Mononuclear cell (primary cell): ENCODE data around the gene HIBADH. TPM values are rescaled to one million over a fixed set of nuclear protein-coding genes. Genes with fewer than 3 reads are reported as not detected.

Experiments
- H3K27me3 ChIP-seq: 2 replicates; pipeline ENCODE4 v1.6.0; 2011; ENCODE audit warnings: low read length, control low read depth; ENCODE audit not compliant: insufficient read depth
- H3K4me1 ChIP-seq: 2 replicates; pipeline ENCODE4 v1.5.1; 2011; ENCODE audit warnings: mild to moderate bottlenecking, low read length, control low read depth; ENCODE audit not compliant: insufficient read depth
- H3K4me3 ChIP-seq: 2 replicates; pipeline ENCODE4 v1.5.1; 2011; ENCODE audit warnings: mild to moderate bottlenecking, low read length, moderate library complexity
- H3K9me3 ChIP-seq: 2 replicates; pipeline ENCODE4 v1.5.1; 2011; ENCODE audit warnings: low read depth, mild to moderate bottlenecking, control low read depth, low read length
- total RNA-seq: library from RNA; depleted of rRNA; stranded (reverse); fragments of >200 nt; gene quantifications from one replicate; pipeline ENCODE4 v1.2.3, GENCODE V29; 2012

The HIBADH gene
- total RNA-seq, 1 donor = 6.6 TPM

- Histone ChIP-seq H3K4me1 (no peaks in the 10 kb centered on the region), H3K27me3 (no peaks in the 10 kb centered on the region), H3K9me3 (no peaks in the 10 kb centered on the region), H3K4me3 (no peak overlapping the region)
These were observed 56.1 kb downstream of the HIBADH start for GRCh38 chr7:27606270-27607209.

GRCh38 chr7:27605689-27606269, 56.9 kb downstream of the HIBADH start:
- Histone ChIP-seq H3K4me1 (no peaks in the 10 kb centered on the region), H3K4me3 (no peak overlapping the region), H3K9me3 (no peaks in the 10 kb centered on the region), H3K27me3 (no peaks in the 10 kb centered on the region)

- Histone ChIP-seq H3K9me3 (no peaks in the 10 kb centered on the region), H3K27me3 (no peaks in the 10 kb centered on the region), H3K4me3 (no peak overlapping the region), H3K4me1 (no peaks in the 10 kb centered on the region)
These were observed 57.4 kb downstream of the HIBADH start for GRCh38 chr7:27605283-27605682.

- H3K9me3 ChIP-seq = no peaks in the 10 kb centered on the region
- H3K4me1 ChIP-seq = no peaks in the 10 kb centered on the region
- no peaks in the 10 kb centered on the region for H3K27me3 ChIP-seq
- H3K4me3 ChIP-seq = no peak overlapping the region
These were observed 58.9 kb downstream of the HIBADH start for GRCh38 chr7:27603813-27604212.

GRCh38 chr7:27602766-27603165, 59.9 kb downstream of the HIBADH start:
- no peaks in the 10 kb centered on the region for H3K27me3 ChIP-seq
- H3K4me1 ChIP-seq = no peaks in the 10 kb centered on the region
- no peaks in the 10 kb centered on the region for H3K9me3 ChIP-seq
- no peak overlapping the region for H3K4me3 ChIP-seq

GRCh38 chr7:27601217-27601616, 61.5 kb downstream of the HIBADH start:
- Histone ChIP-seq H3K27me3 (no peaks in the 10 kb centered on the region), H3K9me3 (no peaks in the 10 kb centered on the region), H3K4me1 (no peaks in the 10 kb centered on the region)

GRCh38 chr7:27600247-27600646, 62.4 kb downstream of the HIBADH start:
- Histone ChIP-seq H3K4me3 (no peak overlapping the region), H3K4me1 (no peaks in the 10 kb centered on the region), H3K9me3 (no peaks in the 10 kb centered on the region), H3K27me3 (no peaks in the 10 kb centered on the region)

More at GRCh38 chr7:27601217-27601616, 61.5 kb downstream of the HIBADH start:
- no peak overlapping the region for H3K4me3 ChIP-seq

GRCh38 chr7:27595009-27595408, 67.7 kb downstream of the HIBADH start:
- H3K27me3 ChIP-seq = no peaks in the 10 kb centered on the region
- no peaks in the 10 kb centered on the region for H3K9me3 ChIP-seq
- no peak overlapping the region for H3K4me3 ChIP-seq
- H3K4me1 ChIP-seq = no peaks in the 10 kb centered on the region

GRCh38 chr7:27593226-27593625, 69.5 kb downstream of the HIBADH start:
- no peak overlapping the region for H3K4me3 ChIP-seq

GRCh38 chr7:27590416-27590815, 72.3 kb downstream of the HIBADH start:
- no peaks in the 10 kb centered on the region for H3K4me1 ChIP-seq
- H3K27me3 ChIP-seq = no peaks in the 10 kb centered on the region
- H3K9me3 ChIP-seq = no peaks in the 10 kb centered on the region
- no peak overlapping the region for H3K4me3 ChIP-seq

More at GRCh38 chr7:27593226-27593625, 69.5 kb downstream of the HIBADH start:
- Histone ChIP-seq H3K27me3 (no peaks in the 10 kb centered on the region), H3K9me3 (no peaks in the 10 kb centered on the region), H3K4me1 (no peaks in the 10 kb centered on the region)

- Histone ChIP-seq H3K9me3 (no peaks in the 10 kb centered on the region), H3K4me3 (no peak overlapping the region), H3K27me3 (no peaks in the 10 kb centered on the region), H3K4me1 (no peaks in the 10 kb centered on the region)
These were observed 75.3 kb downstream of the HIBADH start for GRCh38 chr7:27587429-27587828.

GRCh38 chr7:27586825-27587224, 75.9 kb downstream of the HIBADH start:
- H3K4me1 ChIP-seq = no peaks in the 10 kb centered on the region
- no peaks in the 10 kb centered on the region for H3K27me3 ChIP-seq
- no peak overlapping the region for H3K4me3 ChIP-seq
- no peaks in the 10 kb centered on the region for H3K9me3 ChIP-seq

GRCh38 chr7:27585781-27586447, 76.8 kb downstream of the HIBADH start:
- no peaks in the 10 kb centered on the region for H3K9me3 ChIP-seq
- no peaks in the 10 kb centered on the region for H3K27me3 ChIP-seq
- H3K4me3 ChIP-seq = no peak overlapping the region
- no peaks in the 10 kb centered on the region for H3K4me1 ChIP-seq

GRCh38 chr7:27581906-27582305, 80.8 kb downstream of the HIBADH start:
- Histone ChIP-seq H3K4me3 (no peak overlapping the region), H3K4me1 (no peaks in the 10 kb centered on the region), H3K27me3 (no peaks in the 10 kb centered on the region), H3K9me3 (no peaks in the 10 kb centered on the region)

GRCh38 chr7:27581119-27581518, 81.6 kb downstream of the HIBADH start:
- Histone ChIP-seq H3K9me3 (no peaks in the 10 kb centered on the region), H3K4me3 (no peak overlapping the region), H3K27me3 (no peaks in the 10 kb centered on the region), H3K4me1 (no peaks in the 10 kb centered on the region)
